ENCODE measurements around the gene SATB2.

SATB2 gene

GRCh38 chr2:199449956-199450355 is 7.8 kb downstream of the SATB2 start:
- Histone ChIP-seq H3K79me2 (ENCODE audit: control insufficient read depth, insufficient read depth, low read length) (no peaks in the 10 kb centered on the region), H3K23ac (ENCODE audit: low read length) (no peak overlapping the region), H3K9ac (ENCODE audit: low read length) (no peak overlapping the region), H3K4me3 (ENCODE audit: low read length) (no peak overlapping the region), H2AK5ac (ENCODE audit: low read length) (no peak overlapping the region), H3K4ac (ENCODE audit: low read depth, low read length) (no peak overlapping the region), H3K79me1 (ENCODE audit: low read length) (no peaks in the 10 kb centered on the region), H3K4me2 (ENCODE audit: low read length) (no peak overlapping the region), H4K8ac (ENCODE audit: low read depth, low read length) (no peak overlapping the region), H3K36me3 (ENCODE audit: control insufficient read depth, insufficient read depth, low read length) (no peaks in the 10 kb centered on the region), H3K4me1 (ENCODE audit: control insufficient read depth, low read depth, low read length) (no peaks in the 10 kb centered on the region), H3K27ac (ENCODE audit: low read depth, low read length) (no peak overlapping the region), H3K18ac (ENCODE audit: low read length) (no peak overlapping the region), H3K56ac (ENCODE audit: low read length) (no peak overlapping the region), H4K5ac (ENCODE audit: low read length) (no peak overlapping the region), H2BK120ac (ENCODE audit: low read depth, low read length) (no peak overlapping the region), H3K27me3 (ENCODE audit: insufficient read depth, low read length, poor library complexity) (no peaks in the 10 kb centered on the region), H2BK15ac (replicated peaks; ENCODE audit: low read depth) (no peak overlapping the region), H2BK5ac (ENCODE audit: low read length) (no peak overlapping the region)
- WGBS (ENCODE audit: extremely low coverage, insufficient coverage, low lambda C conversion rate): no CpG with 5 or more reads among the region's 3 CpGs
- DNase-seq: no peak

GRCh38 chr2:199449455-199449854 is 8.3 kb downstream of the SATB2 start:
- Histone ChIP-seq H3K27me3 (ENCODE audit: insufficient read depth, low read length, poor library complexity) (no peaks in the 10 kb centered on the region), H3K79me2 (ENCODE audit: control insufficient read depth, insufficient read depth, low read length) (no peaks in the 10 kb centered on the region)

GRCh38 chr2:199446996-199447576 is 10.7 kb downstream of the SATB2 start:
- H3K9ac ChIP-seq (ENCODE audit: low read length): no peak overlapping the region
- WGBS (ENCODE audit: extremely low coverage, insufficient coverage, low lambda C conversion rate): no CpG with 5 or more reads among the region's 10 CpGs
- no peak overlapping the region for H2BK5ac ChIP-seq (ENCODE audit: low read length)
- no peaks in the 10 kb centered on the region for H3K79me1 ChIP-seq (ENCODE audit: low read length)
- H3K79me2 ChIP-seq (ENCODE audit: control insufficient read depth, insufficient read depth, low read length): no peaks in the 10 kb centered on the region
- H2AK5ac ChIP-seq (ENCODE audit: low read length): no peak overlapping the region
- H4K8ac ChIP-seq (ENCODE audit: low read depth, low read length): no peak overlapping the region
- H3K27ac ChIP-seq (ENCODE audit: low read depth, low read length): no peak overlapping the region
- no peak overlapping the region for H2BK120ac ChIP-seq (ENCODE audit: low read depth, low read length)
- H2BK15ac ChIP-seq (replicated peaks; ENCODE audit: low read depth): no peak overlapping the region
- DNase-seq: no peak
- H3K23ac ChIP-seq (ENCODE audit: low read length): no peak overlapping the region
- H3K56ac ChIP-seq (ENCODE audit: low read length): no peak overlapping the region
- H3K4me3 ChIP-seq (ENCODE audit: low read length): no peak overlapping the region
- H3K4me2 ChIP-seq (ENCODE audit: low read length): no peak overlapping the region
- no peak overlapping the region for H3K18ac ChIP-seq (ENCODE audit: low read length)
- H3K4me1 ChIP-seq (ENCODE audit: control insufficient read depth, low read depth, low read length): no peaks in the 10 kb centered on the region
- no peaks in the 10 kb centered on the region for H3K36me3 ChIP-seq (ENCODE audit: control insufficient read depth, insufficient read depth, low read length)
- H4K5ac ChIP-seq (ENCODE audit: low read length): no peak overlapping the region
- H3K4ac ChIP-seq (ENCODE audit: low read depth, low read length): no peak overlapping the region
- H3K27me3 ChIP-seq (ENCODE audit: insufficient read depth, low read length, poor library complexity): no peaks in the 10 kb centered on the region

More at GRCh38 chr2:199449455-199449854, 8.3 kb downstream of the SATB2 start:
- Histone ChIP-seq H3K79me1 (ENCODE audit: low read length) (no peaks in the 10 kb centered on the region), H3K56ac (ENCODE audit: low read length) (no peak overlapping the region), H3K4me1 (ENCODE audit: control insufficient read depth, low read depth, low read length) (no peaks in the 10 kb centered on the region), H3K9ac (ENCODE audit: low read length) (no peak overlapping the region), H3K4me3 (ENCODE audit: low read length) (no peak overlapping the region), H3K4ac (ENCODE audit: low read depth, low read length) (no peak overlapping the region), H3K36me3 (ENCODE audit: control insufficient read depth, insufficient read depth, low read length) (no peaks in the 10 kb centered on the region), H4K5ac (ENCODE audit: low read length) (no peak overlapping the region), H2BK120ac (ENCODE audit: low read depth, low read length) (no peak overlapping the region), H2BK15ac (replicated peaks; ENCODE audit: low read depth) (no peak overlapping the region), H3K18ac (ENCODE audit: low read length) (no peak overlapping the region), H3K23ac (ENCODE audit: low read length) (no peak overlapping the region), H2AK5ac (ENCODE audit: low read length) (no peak overlapping the region), H3K4me2 (ENCODE audit: low read length) (no peak overlapping the region), H3K27ac (ENCODE audit: low read depth, low read length) (no peak overlapping the region), H2BK5ac (ENCODE audit: low read length) (no peak overlapping the region), H4K8ac (ENCODE audit: low read depth, low read length) (no peak overlapping the region)
- no CpG with 5 or more reads among the region's 1 CpG for WGBS (ENCODE audit: extremely low coverage, insufficient coverage, low lambda C conversion rate)
- no peak for DNase-seq

GRCh38 chr2:199444749-199445148 is 13.0 kb downstream of the SATB2 start:
- Histone ChIP-seq H3K79me2 (ENCODE audit: control insufficient read depth, insufficient read depth, low read length) (no peaks in the 10 kb centered on the region), H3K4me3 (ENCODE audit: low read length) (no peak overlapping the region), H2AK5ac (ENCODE audit: low read length) (no peak overlapping the region), H3K4ac (ENCODE audit: low read depth, low read length) (no peak overlapping the region), H4K8ac (ENCODE audit: low read depth, low read length) (no peak overlapping the region), H3K79me1 (ENCODE audit: low read length) (no peaks in the 10 kb centered on the region), H3K23ac (ENCODE audit: low read length) (no peak overlapping the region), H2BK120ac (ENCODE audit: low read depth, low read length) (no peak overlapping the region), H3K18ac (ENCODE audit: low read length) (no peak overlapping the region), H3K9ac (ENCODE audit: low read length) (no peak overlapping the region), H2BK15ac (replicated peaks; ENCODE audit: low read depth) (no peak overlapping the region), H3K56ac (ENCODE audit: low read length) (no peak overlapping the region), H3K27ac (ENCODE audit: low read depth, low read length) (no peak overlapping the region), H3K4me2 (ENCODE audit: low read length) (no peak overlapping the region), H2BK5ac (ENCODE audit: low read length) (no peak overlapping the region), H3K27me3 (ENCODE audit: insufficient read depth, low read length, poor library complexity) (no peaks in the 10 kb centered on the region), H4K5ac (ENCODE audit: low read length) (no peak overlapping the region), H3K4me1 (ENCODE audit: control insufficient read depth, low read depth, low read length) (no peaks in the 10 kb centered on the region), H3K36me3 (ENCODE audit: control insufficient read depth, insufficient read depth, low read length) (no peaks in the 10 kb centered on the region)
- WGBS (ENCODE audit: extremely low coverage, insufficient coverage, low lambda C conversion rate): no CpG with 5 or more reads among the region's 4 CpGs
- DNase-seq: no peak

GRCh38 chr2:199443589-199444130 is 14.1 kb downstream of the SATB2 start:
- Histone ChIP-seq H3K79me2 (ENCODE audit: control insufficient read depth, insufficient read depth, low read length) (no peaks in the 10 kb centered on the region), H3K56ac (ENCODE audit: low read length) (no peak overlapping the region), H3K4me2 (ENCODE audit: low read length) (no peak overlapping the region), H3K27me3 (ENCODE audit: insufficient read depth, low read length, poor library complexity) (no peaks in the 10 kb centered on the region), H2AK5ac (ENCODE audit: low read length) (no peak overlapping the region), H2BK15ac (replicated peaks; ENCODE audit: low read depth) (no peak overlapping the region), H3K23ac (ENCODE audit: low read length) (no peak overlapping the region), H4K5ac (ENCODE audit: low read length) (no peak overlapping the region), H2BK5ac (ENCODE audit: low read length) (no peak overlapping the region), H3K27ac (ENCODE audit: low read depth, low read length) (no peak overlapping the region), H3K4me3 (ENCODE audit: low read length) (no peak overlapping the region), H3K4ac (ENCODE audit: low read depth, low read length) (no peak overlapping the region), H3K18ac (ENCODE audit: low read length) (no peak overlapping the region), H2BK120ac (ENCODE audit: low read depth, low read length) (no peak overlapping the region), H3K4me1 (ENCODE audit: control insufficient read depth, low read depth, low read length) (no peaks in the 10 kb centered on the region), H3K36me3 (ENCODE audit: control insufficient read depth, insufficient read depth, low read length) (no peaks in the 10 kb centered on the region), H4K8ac (ENCODE audit: low read depth, low read length) (no peak overlapping the region), H3K9ac (ENCODE audit: low read length) (no peak overlapping the region), H3K79me1 (ENCODE audit: low read length) (no peaks in the 10 kb centered on the region)
- no peak for DNase-seq
- no CpG with 5 or more reads among the region's 3 CpGs for WGBS (ENCODE audit: extremely low coverage, insufficient coverage, low lambda C conversion rate)

GRCh38 chr2:199442173-199442572 is 15.6 kb downstream of the SATB2 start:
- WGBS (ENCODE audit: extremely low coverage, insufficient coverage, low lambda C conversion rate): no CpG with 5 or more reads among the region's 7 CpGs
- Histone ChIP-seq H3K36me3 (ENCODE audit: control insufficient read depth, insufficient read depth, low read length) (no peaks in the 10 kb centered on the region), H3K18ac (ENCODE audit: low read length) (no peak overlapping the region), H3K27ac (ENCODE audit: low read depth, low read length) (no peak overlapping the region), H3K79me1 (ENCODE audit: low read length) (no peaks in the 10 kb centered on the region), H3K79me2 (ENCODE audit: control insufficient read depth, insufficient read depth, low read length) (no peaks in the 10 kb centered on the region), H2BK5ac (ENCODE audit: low read length) (no peak overlapping the region), H3K4me2 (ENCODE audit: low read length) (no peak overlapping the region), H3K27me3 (ENCODE audit: insufficient read depth, low read length, poor library complexity) (no peaks in the 10 kb centered on the region), H3K4ac (ENCODE audit: low read depth, low read length) (no peak overlapping the region), H4K8ac (ENCODE audit: low read depth, low read length) (no peak overlapping the region), H2BK15ac (replicated peaks; ENCODE audit: low read depth) (no peak overlapping the region), H3K23ac (ENCODE audit: low read length) (no peak overlapping the region), H3K9ac (ENCODE audit: low read length) (no peak overlapping the region), H3K4me1 (ENCODE audit: control insufficient read depth, low read depth, low read length) (no peaks in the 10 kb centered on the region), H3K56ac (ENCODE audit: low read length) (no peak overlapping the region), H3K4me3 (ENCODE audit: low read length) (no peak overlapping the region), H4K5ac (ENCODE audit: low read length) (no peak overlapping the region), H2BK120ac (ENCODE audit: low read depth, low read length) (no peak overlapping the region), H2AK5ac (ENCODE audit: low read length) (no peak overlapping the region)
- DNase-seq: no peak

Data from mesendoderm (in vitro differentiated cells).